Small intestine (tissue), 7 donors: Measurements from ENCODE around the gene ERC2. TPM values are rescaled to one million over a fixed set of nuclear protein-coding genes. Genes with fewer than 3 reads are reported as not detected.

ENCODE experiments used
- DNase-seq, 2 donors: peaks; one replicate each; pipeline versions ENCODE4 v3.0.0 to v3.0.0-alpha.2; 2013
- FAIRE-seq: peaks from 2 replicates; lab custom pipeline; 2012; peaks lifted over from hg19 to GRCh38; lab: Jason Lieb, UNC
- H3K27ac ChIP-seq, 3 donors: one replicate each; pipeline ENCODE4 v1.5.1; 2013; ENCODE audit warnings: low read length in 2 of 3, mild to moderate bottlenecking in 2 of 3, control low read depth in 1 of 3, inconsistent platforms in 1 of 3, low read depth in 1 of 3, moderate library complexity in 1 of 3
- H3K27me3 ChIP-seq, 3 donors: one replicate each; pipeline ENCODE4 v1.6.1; 2013; ENCODE audit warnings: low read length in 3 of 3, inconsistent platforms in 1 of 3; ENCODE audit not compliant: control insufficient read depth in 3 of 3, insufficient read depth in 3 of 3
- H3K36me3 ChIP-seq, 3 donors: one replicate each; pipeline ENCODE4 v1.6.1; 2013; ENCODE audit warnings: low read length in 3 of 3, inconsistent platforms in 1 of 3, low read depth in 1 of 3, mild to moderate bottlenecking in 1 of 3, moderate library complexity in 1 of 3; ENCODE audit not compliant: control insufficient read depth in 3 of 3, insufficient read depth in 2 of 3
- H3K4me1 ChIP-seq, 3 donors: one replicate each; pipeline ENCODE4 v1.6.1; 2013; ENCODE audit warnings: low read length in 2 of 3, inconsistent platforms in 1 of 3, low read depth in 1 of 3, mild to moderate bottlenecking in 1 of 3, moderate library complexity in 1 of 3; ENCODE audit not compliant: control insufficient read depth in 3 of 3, insufficient read depth in 2 of 3
- H3K4me3 ChIP-seq, 3 donors: one replicate each; pipeline ENCODE4 v1.5.1; 2013; ENCODE audit warnings: low read length in 3 of 3, control low read depth in 1 of 3, inconsistent platforms in 1 of 3, low read depth in 1 of 3, mild to moderate bottlenecking in 1 of 3, moderate library complexity in 1 of 3
- H3K9me3 ChIP-seq, 2 donors: one replicate each; pipeline ENCODE4 v1.6.1; 2013; ENCODE audit warnings: low read depth in 1 of 2, low read length in 1 of 2; ENCODE audit not compliant: control insufficient read depth in 2 of 2, insufficient read depth in 1 of 2
- WGBS, 3 donors: extraction: QIAGEN DNeasy Blood & Tissue Kit; methylation state at CpG; one replicate each; pipeline ENCODE4 v1.1.7; 2013; 5-methylcytosine and 5-hydroxymethylcytosine counted together
- polyA plus RNA-seq, 4 donors: library from polyadenylated mRNA; stranded (reverse) in 3 of 4; unstranded in 1 of 4; fragments of 200-250 nt in 3 of 4; fragments of 120-200 nt in 1 of 4; gene quantifications; one replicate each; pipeline versions ENCODE4 v1.2.1 to v1.2.3, GENCODE V29; 2013
- donor health status: healthy with polysubstance abuse.
- donor health status: control.
- donor health status: control.
- donor health status: Bipolar disorder and iron deficiency.
- donor health status: healthy.

The ERC2 gene
- polyA plus RNA-seq, 4 donors: 0.73 to 2.0 TPM; not detected in 2

- FAIRE-seq (no peak), DNase-seq (no peak)
- no peaks in the 10 kb centered on the region for H3K4me1 ChIP-seq
- WGBS, 3 donors: 40 to 55% (median 41%) methylated on average over 2 of the region's 2 CpGs
- no peak overlapping the region for H3K27ac ChIP-seq
- H3K27me3 ChIP-seq: no peaks in the 10 kb centered on the region
- H3K36me3 ChIP-seq: no peaks in the 10 kb centered on the region
- H3K9me3 ChIP-seq: no peaks in the 10 kb centered on the region
- H3K4me3 ChIP-seq: no peak overlapping the region
Observed at GRCh38 chr3:56422316-56422715, 46.0 kb downstream of the ERC2 start.

GRCh38 chr3:56421205-56421604 lies 47.1 kb downstream of the ERC2 start:
- Histone ChIP-seq H3K36me3 (no peaks in the 10 kb centered on the region), H3K27ac (no peak overlapping the region), H3K4me3 (no peak overlapping the region), H3K9me3 (no peaks in the 10 kb centered on the region), H3K4me1 (no peaks in the 10 kb centered on the region), H3K27me3 (no peaks in the 10 kb centered on the region)
- FAIRE-seq: no peak
- WGBS, 3 donors: 89 to 92% (median 90%) methylated on average over 5 of the region's 5 CpGs
- no peak for DNase-seq

- no peaks in the 10 kb centered on the region for H3K9me3 ChIP-seq
- 61 to 67% (median 62%) methylated on average over 3 of the region's 3 CpGs for WGBS, 3 donors
- no peak overlapping the region for H3K4me3 ChIP-seq
- no peak overlapping the region for H3K27ac ChIP-seq
- H3K27me3 ChIP-seq: no peaks in the 10 kb centered on the region
- H3K36me3 ChIP-seq: no peaks in the 10 kb centered on the region
- DNase-seq (no peak), FAIRE-seq (no peak)
- H3K4me1 ChIP-seq: no peaks in the 10 kb centered on the region
Observed at GRCh38 chr3:56415652-56416051, 52.6 kb downstream of the ERC2 start.

- 12 to 41% (median 21%) methylated on average over 2 of the region's 2 CpGs for WGBS, 3 donors
- Histone ChIP-seq H3K9me3 (no peaks in the 10 kb centered on the region), H3K36me3 (no peaks in the 10 kb centered on the region), H3K4me1 (no peaks in the 10 kb centered on the region), H3K27ac (no peak overlapping the region), H3K27me3 (no peaks in the 10 kb centered on the region), H3K4me3 (no peak overlapping the region)
- no peak for FAIRE-seq
- no peak for DNase-seq
Observed at GRCh38 chr3:56413911-56414310, 54.4 kb downstream of the ERC2 start.

- H3K27me3 ChIP-seq: no peaks in the 10 kb centered on the region
- DNase-seq (no peak), FAIRE-seq (no peak)
- no peaks in the 10 kb centered on the region for H3K9me3 ChIP-seq
- no peak overlapping the region for H3K27ac ChIP-seq
- H3K36me3 ChIP-seq: no peaks in the 10 kb centered on the region
- no peaks in the 10 kb centered on the region for H3K4me1 ChIP-seq
- no peak overlapping the region for H3K4me3 ChIP-seq
- WGBS, 3 donors: 78 to 85% (median 83%) methylated on average over 5 of the region's 5 CpGs
Observed at GRCh38 chr3:56411166-56411565, 57.1 kb downstream of the ERC2 start.

GRCh38 chr3:56410576-56410975 lies 57.7 kb downstream of the ERC2 start:
- no peak overlapping the region for H3K4me3 ChIP-seq
- FAIRE-seq (no peak), DNase-seq (no peak)
- no peaks in the 10 kb centered on the region for H3K27me3 ChIP-seq
- no peaks in the 10 kb centered on the region for H3K9me3 ChIP-seq
- H3K4me1 ChIP-seq: no peaks in the 10 kb centered on the region
- H3K36me3 ChIP-seq: no peaks in the 10 kb centered on the region
- H3K27ac ChIP-seq: no peak overlapping the region

GRCh38 chr3:56409790-56410189 lies 58.5 kb downstream of the ERC2 start:
- WGBS, 3 donors: 84 to 88% (median 88%) methylated on average over 3 of the region's 3 CpGs
- no peak overlapping the region for H3K4me3 ChIP-seq
- H3K9me3 ChIP-seq: no peaks in the 10 kb centered on the region
- no peaks in the 10 kb centered on the region for H3K4me1 ChIP-seq
- DNase-seq: no peak
- no peak overlapping the region for H3K27ac ChIP-seq
- FAIRE-seq: no peak
- no peaks in the 10 kb centered on the region for H3K27me3 ChIP-seq
- H3K36me3 ChIP-seq: no peaks in the 10 kb centered on the region

GRCh38 chr3:56408761-56409196 lies 59.5 kb downstream of the ERC2 start:
- FAIRE-seq: no peak
- H3K9me3 ChIP-seq: no peaks in the 10 kb centered on the region
- WGBS, 3 donors: 87 to 92% (median 90%) methylated on average over 18 of the region's 18 CpGs
- no peaks in the 10 kb centered on the region for H3K27me3 ChIP-seq
- no peaks in the 10 kb centered on the region for H3K36me3 ChIP-seq
- DNase-seq: no peak
- no peaks in the 10 kb centered on the region for H3K4me1 ChIP-seq
- H3K27ac ChIP-seq: no peak overlapping the region
- no peak overlapping the region for H3K4me3 ChIP-seq

- Histone ChIP-seq H3K4me1 (no peaks in the 10 kb centered on the region), H3K4me3 (no peak overlapping the region), H3K9me3 (no peaks in the 10 kb centered on the region), H3K36me3 (no peaks in the 10 kb centered on the region), H3K27me3 (no peaks in the 10 kb centered on the region), H3K27ac (no peak overlapping the region)
- FAIRE-seq (no peak), DNase-seq (no peak)
- WGBS, 3 donors: 73 to 83% (median 81%) methylated on average over 4 of the region's 4 CpGs
Observed at GRCh38 chr3:56406826-56407515, 61.3 kb downstream of the ERC2 start.
